Measurements from ENCODE around the gene MICAL2.

DNA sequence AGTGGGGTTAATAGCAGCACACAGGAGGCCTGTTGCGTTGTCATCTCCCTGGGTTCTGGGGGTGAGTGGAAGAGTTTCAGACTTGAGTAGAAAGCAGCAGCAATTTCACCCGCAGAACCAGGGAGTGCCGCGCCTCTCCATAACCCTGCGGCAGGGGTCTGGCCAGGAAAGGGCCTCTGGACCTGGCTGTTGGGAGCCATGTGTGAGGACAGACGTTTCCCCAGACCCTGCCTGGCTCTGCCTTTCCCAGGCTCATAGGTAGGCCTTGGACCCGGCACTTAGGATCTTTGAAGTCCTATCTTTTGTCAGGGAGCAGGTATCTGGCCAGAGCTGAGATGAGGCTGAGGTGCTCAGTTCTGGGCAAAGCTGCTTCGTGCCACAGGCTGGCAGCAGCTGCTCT is 160.4 kb downstream of the MICAL2 start:
- TF ChIP-seq, protein P1, sequence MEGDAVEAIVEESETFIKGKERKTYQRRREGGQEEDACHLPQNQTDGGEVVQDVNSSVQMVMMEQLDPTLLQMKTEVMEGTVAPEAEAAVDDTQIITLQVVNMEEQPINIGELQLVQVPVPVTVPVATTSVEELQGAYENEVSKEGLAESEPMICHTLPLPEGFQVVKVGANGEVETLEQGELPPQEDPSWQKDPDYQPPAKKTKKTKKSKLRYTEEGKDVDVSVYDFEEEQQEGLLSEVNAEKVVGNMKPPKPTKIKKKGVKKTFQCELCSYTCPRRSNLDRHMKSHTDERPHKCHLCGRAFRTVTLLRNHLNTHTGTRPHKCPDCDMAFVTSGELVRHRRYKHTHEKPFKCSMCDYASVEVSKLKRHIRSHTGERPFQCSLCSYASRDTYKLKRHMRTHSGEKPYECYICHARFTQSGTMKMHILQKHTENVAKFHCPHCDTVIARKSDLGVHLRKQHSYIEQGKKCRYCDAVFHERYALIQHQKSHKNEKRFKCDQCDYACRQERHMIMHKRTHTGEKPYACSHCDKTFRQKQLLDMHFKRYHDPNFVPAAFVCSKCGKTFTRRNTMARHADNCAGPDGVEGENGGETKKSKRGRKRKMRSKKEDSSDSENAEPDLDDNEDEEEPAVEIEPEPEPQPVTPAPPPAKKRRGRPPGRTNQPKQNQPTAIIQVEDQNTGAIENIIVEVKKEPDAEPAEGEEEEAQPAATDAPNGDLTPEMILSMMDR (IDR thresholded peaks at IDR 0.05) = no peak
- TF ChIP-seq POLR2A (IDR thresholded peaks at IDR 0.05) = no peak
